C4-2B (cell line): Measurements from ENCODE around the gene PREX1.

ENCODE experiments used
- CTCF ChIP-seq: fragments of 450-650 bp; conservative IDR thresholded peaks from 2 replicates; pipeline ENCODE4 v1.5.1; 2017; ENCODE audit warnings: mild to moderate bottlenecking
- ZFX ChIP-seq: fragments of 450-650 bp; IDR thresholded peaks from 2 replicates; pipeline ENCODE4 v1.6.1; 2017

DNA sequence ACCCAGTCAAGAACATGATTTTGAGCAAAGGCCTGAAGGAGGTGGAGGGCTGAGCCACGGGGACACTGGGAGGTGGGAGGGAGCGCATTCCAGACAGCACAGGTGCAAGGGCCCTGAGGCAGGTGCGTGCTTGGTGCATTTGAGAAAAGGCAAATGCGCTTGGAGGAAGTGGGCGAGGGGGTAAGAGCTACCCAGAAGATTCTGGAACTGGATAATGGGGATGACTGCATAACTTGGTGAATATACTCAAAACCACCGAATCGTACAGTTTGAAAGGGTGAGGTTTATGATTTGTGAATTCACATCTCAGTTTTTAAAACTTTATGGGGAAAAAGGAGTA is 9.8 kb downstream of the PREX1 start:
- TF ChIP-seq CTCF (no peak), ZFX (no peak)
